ENCODE data around the gene FAM111A.

Gene FAM111A

DNA sequence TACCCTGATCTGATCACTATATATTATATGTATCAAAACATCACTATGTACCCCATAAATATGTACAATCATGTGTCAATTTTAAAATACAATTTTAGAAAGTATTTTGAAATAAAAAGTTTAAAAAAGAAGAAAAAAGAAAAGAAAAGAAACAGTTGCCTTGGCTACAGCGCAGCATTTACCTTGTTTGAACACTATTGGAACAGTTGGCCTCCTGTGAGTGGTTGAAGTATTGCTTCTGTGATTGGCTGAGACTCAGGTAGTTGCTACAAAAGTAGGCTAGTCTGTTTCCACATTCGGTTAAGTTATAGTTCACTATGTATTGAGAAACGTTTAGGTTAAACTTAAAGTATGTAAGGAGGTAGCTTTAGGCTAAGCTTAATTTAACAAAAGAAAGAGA lies 21.4 kb downstream of the FAM111A start:
- H3K4me1 ChIP-seq (ENCODE audit: control insufficient read depth in 5 of 5, insufficient read depth in 5 of 5, low read length in 5 of 5) = no peaks in the 10 kb centered on the region
- H3K27ac ChIP-seq (ENCODE audit: low read depth, low read length) = no peak overlapping the region
- no peak overlapping the region for H3K9ac ChIP-seq (ENCODE audit: low read length in 5 of 5)
- H3K9me3 ChIP-seq (ENCODE audit: control insufficient read depth in 5 of 5, low read length in 5 of 5) = no peaks in the 10 kb centered on the region
- no peak overlapping the region for H3K4me3 ChIP-seq (ENCODE audit: low read depth in 1 of 5, low read length in 5 of 5)
- H3K27me3 ChIP-seq (ENCODE audit: control insufficient read depth in 5 of 5, insufficient read depth in 4 of 5, low read length in 5 of 5) = no peaks in the 10 kb centered on the region
- H3K36me3 ChIP-seq (ENCODE audit: control insufficient read depth in 5 of 5, insufficient read depth in 5 of 5, low read length in 5 of 5) = no peaks in the 10 kb centered on the region

DNA sequence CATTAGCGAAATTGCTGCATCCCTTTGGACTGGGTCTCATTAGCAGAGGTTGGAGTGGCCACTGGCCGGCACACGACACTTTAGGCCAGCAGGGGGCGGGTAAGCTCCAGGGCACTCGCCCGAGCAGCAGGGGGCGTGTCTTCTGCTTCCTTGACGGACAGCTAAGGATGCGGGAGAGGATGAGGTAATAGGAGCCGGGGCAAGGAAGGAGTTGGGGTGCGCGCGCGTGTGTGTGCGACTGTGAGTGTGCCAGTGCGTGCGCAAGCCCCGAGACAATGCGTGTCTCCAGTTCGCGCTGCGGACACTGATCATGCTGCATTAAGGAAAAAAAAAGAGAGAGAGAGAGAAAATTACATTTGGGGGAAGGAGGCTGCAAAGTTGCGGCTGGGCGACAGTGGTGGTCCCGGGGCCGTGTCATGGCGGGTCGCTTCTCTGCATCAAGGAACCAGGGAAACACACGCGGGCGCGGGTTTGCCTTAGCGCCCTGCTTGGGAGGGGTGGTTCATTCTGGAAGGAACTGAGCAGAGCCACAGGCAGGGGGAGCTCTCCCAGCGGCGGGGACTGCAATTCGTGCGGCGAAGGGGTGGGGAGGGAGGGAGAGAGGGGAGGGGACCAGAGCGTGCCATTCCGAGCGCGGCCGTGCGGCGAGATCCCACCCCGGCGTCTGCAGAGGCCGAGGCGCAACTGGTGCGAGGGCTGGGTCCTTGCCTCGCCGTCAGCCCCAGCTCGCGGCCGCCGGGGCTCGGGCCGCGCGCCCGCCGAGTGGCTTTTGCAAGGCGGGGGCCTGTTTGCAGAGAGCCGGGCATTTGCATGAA lies 29.1 kb downstream of the FAM111A start, which contains the start of gene DTX4:
DTX4 (plus strand) TSS at position 625 of the 815 bp plus-strand sequence. CDS start 464 bp downstream, outside the sequence.
- Histone ChIP-seq H3K27ac (ENCODE audit: low read depth, low read length) (peak within 1 kb of the TSS; percentile 83), H3K9ac (ENCODE audit: low read length in 5 of 5) (peak within 1 kb of the TSS; percentile 78 to 93 (median 90)), H3K4me1 (ENCODE audit: control insufficient read depth in 5 of 5, insufficient read depth in 5 of 5, low read length in 5 of 5) (peaks cover 0 to 46% (median 38%) of the 10 kb centered on the region in 5 donors), H3K9me3 (ENCODE audit: control insufficient read depth in 5 of 5, low read length in 5 of 5) (no peaks in the 10 kb centered on the region), H3K4me3 (ENCODE audit: low read depth in 1 of 5, low read length in 5 of 5) (peak within 1 kb of the TSS; percentile 70 to 96 (median 90)), H3K27me3 (ENCODE audit: control insufficient read depth in 5 of 5, insufficient read depth in 4 of 5, low read length in 5 of 5) (no peaks in the 10 kb centered on the region), H3K36me3 (ENCODE audit: control insufficient read depth in 5 of 5, insufficient read depth in 5 of 5, low read length in 5 of 5) (no peaks in the 10 kb centered on the region)

DNA sequence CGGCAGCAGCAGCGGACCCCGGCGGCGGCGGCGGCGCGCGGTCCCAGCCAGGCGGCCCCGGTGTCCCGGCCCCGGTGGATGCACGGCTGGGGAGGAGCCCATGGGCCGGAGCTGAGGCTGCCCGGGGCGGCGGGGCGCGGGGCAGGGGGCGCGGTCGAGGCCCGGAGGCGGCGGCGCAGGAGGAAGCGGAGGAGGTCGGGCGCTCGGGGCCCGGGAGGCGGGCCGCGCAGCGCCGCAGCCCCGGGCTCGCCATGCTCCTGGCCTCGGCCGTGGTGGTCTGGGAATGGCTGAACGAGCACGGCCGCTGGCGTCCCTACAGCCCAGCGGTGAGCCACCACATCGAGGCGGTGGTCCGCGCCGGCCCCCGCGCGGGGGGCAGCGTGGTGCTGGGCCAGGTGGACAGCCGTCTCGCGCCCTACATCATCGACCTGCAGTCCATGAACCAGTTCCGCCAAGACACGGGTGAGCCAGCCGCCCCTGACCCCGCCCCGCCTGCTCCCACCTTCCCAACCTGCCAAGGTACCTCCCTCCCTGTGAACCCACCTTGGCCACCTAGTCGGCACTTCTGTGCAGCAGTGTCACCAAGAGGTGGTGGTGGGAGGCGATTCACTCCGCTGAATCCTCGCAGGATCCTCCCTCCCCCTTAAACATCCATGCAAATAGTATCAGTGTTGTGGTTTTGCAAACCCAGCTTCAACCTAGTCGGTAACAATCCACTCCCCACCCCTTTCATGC lies 29.9 kb downstream of the FAM111A start:
- H3K9ac ChIP-seq (ENCODE audit: low read length in 5 of 5) = peak overlapping the region; percentile 78 to 93 (median 90)
- H3K9me3 ChIP-seq (ENCODE audit: control insufficient read depth in 5 of 5, low read length in 5 of 5) = no peaks in the 10 kb centered on the region

GRCh38 chr11:59173080-59173963 lies 30.7 kb downstream of the FAM111A start:
- H3K9me3 ChIP-seq (ENCODE audit: control insufficient read depth in 5 of 5, low read length in 5 of 5) = no peaks in the 10 kb centered on the region
- no peaks in the 10 kb centered on the region for H3K27me3 ChIP-seq (ENCODE audit: control insufficient read depth in 5 of 5, insufficient read depth in 4 of 5, low read length in 5 of 5)
- peak overlapping the region; percentile 70 to 96 (median 90) for H3K4me3 ChIP-seq (ENCODE audit: low read depth in 1 of 5, low read length in 5 of 5)
- H3K36me3 ChIP-seq (ENCODE audit: control insufficient read depth in 5 of 5, insufficient read depth in 5 of 5, low read length in 5 of 5) = peaks cover 0 to 7% (median 0%) of the 10 kb centered on the region in 5 donors
- peaks cover 0 to 56% (median 46%) of the 10 kb centered on the region in 5 donors for H3K4me1 ChIP-seq (ENCODE audit: control insufficient read depth in 5 of 5, insufficient read depth in 5 of 5, low read length in 5 of 5)
- H3K27ac ChIP-seq (ENCODE audit: low read depth, low read length) = peak overlapping the region; percentile 83
- H3K9ac ChIP-seq (ENCODE audit: low read length in 5 of 5) = peak overlapping the region; percentile 78 to 93 (median 90)

More for the DNA sequence above, 29.9 kb downstream of the FAM111A start:
- Histone ChIP-seq H3K4me1 (ENCODE audit: control insufficient read depth in 5 of 5, insufficient read depth in 5 of 5, low read length in 5 of 5) (peaks cover 0 to 54% (median 42%) of the 10 kb centered on the region in 5 donors), H3K36me3 (ENCODE audit: control insufficient read depth in 5 of 5, insufficient read depth in 5 of 5, low read length in 5 of 5) (peaks cover 0 to 4% (median 0%) of the 10 kb centered on the region in 5 donors), H3K27ac (ENCODE audit: low read depth, low read length) (peak overlapping the region; percentile 83), H3K27me3 (ENCODE audit: control insufficient read depth in 5 of 5, insufficient read depth in 4 of 5, low read length in 5 of 5) (no peaks in the 10 kb centered on the region), H3K4me3 (ENCODE audit: low read depth in 1 of 5, low read length in 5 of 5) (peak overlapping the region; percentile 70 to 96 (median 90))

DNA sequence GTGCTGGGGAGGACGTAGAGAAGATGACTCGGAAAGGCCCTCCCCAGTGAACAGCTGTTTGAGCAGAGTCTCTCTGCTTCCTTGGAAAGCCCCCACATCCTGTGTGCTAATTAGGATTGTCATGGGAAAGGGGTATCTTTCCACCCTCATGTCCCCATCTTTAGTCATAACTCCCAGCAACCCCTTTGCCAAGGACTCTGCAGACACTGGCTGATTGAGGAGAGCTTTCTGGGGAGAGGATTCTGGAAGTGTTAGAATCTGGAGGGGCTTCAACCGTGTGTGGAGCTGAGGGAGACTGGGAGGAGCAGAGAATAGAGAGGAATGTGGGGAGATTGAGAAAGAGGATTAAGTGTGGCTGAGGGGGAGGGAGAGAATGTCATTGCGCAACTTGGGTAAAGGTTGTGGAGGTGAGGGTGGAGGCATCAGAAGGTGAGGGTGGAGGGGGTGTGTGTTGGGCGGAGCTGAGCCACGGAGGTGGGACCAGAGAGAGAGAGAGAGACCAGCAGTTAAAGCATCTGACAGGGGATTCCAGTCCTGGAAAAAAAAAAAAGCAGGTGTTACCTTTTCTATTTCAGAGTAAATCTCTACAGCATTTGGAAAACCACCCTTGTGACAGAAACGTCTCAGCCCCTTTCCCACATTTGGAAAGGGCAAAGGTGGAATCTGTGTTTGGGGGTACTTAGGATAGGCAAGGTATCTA lies 31.5 kb downstream of the FAM111A start:
- Histone ChIP-seq H3K4me1 (ENCODE audit: control insufficient read depth in 5 of 5, insufficient read depth in 5 of 5, low read length in 5 of 5) (peaks cover 0 to 62% (median 46%) of the 10 kb centered on the region in 5 donors), H3K36me3 (ENCODE audit: control insufficient read depth in 5 of 5, insufficient read depth in 5 of 5, low read length in 5 of 5) (peaks cover 0 to 11% (median 0%) of the 10 kb centered on the region in 5 donors), H3K27ac (ENCODE audit: low read depth, low read length) (peak overlapping the region; percentile 83), H3K9me3 (ENCODE audit: control insufficient read depth in 5 of 5, low read length in 5 of 5) (no peaks in the 10 kb centered on the region), H3K4me3 (ENCODE audit: low read depth in 1 of 5, low read length in 5 of 5) (peak overlapping the region; percentile 70 to 96 (median 90)), H3K9ac (ENCODE audit: low read length in 5 of 5) (peak overlapping the region; percentile 75 to 93 (median 90)), H3K27me3 (ENCODE audit: control insufficient read depth in 5 of 5, insufficient read depth in 4 of 5, low read length in 5 of 5) (no peaks in the 10 kb centered on the region)

- H3K9me3 ChIP-seq (ENCODE audit: control insufficient read depth in 5 of 5, low read length in 5 of 5) = no peaks in the 10 kb centered on the region
- H3K36me3 ChIP-seq (ENCODE audit: control insufficient read depth in 5 of 5, insufficient read depth in 5 of 5, low read length in 5 of 5) = peaks cover 0 to 11% (median 0%) of the 10 kb centered on the region in 5 donors
- peak overlapping the region in 4 of 5 donors; percentile 63 to 93 (median 84) for H3K9ac ChIP-seq (ENCODE audit: low read length in 5 of 5)
- peak overlapping the region in 3 of 5 donors; percentile 87 to 96 (median 90) for H3K4me3 ChIP-seq (ENCODE audit: low read depth in 1 of 5, low read length in 5 of 5)
- H3K4me1 ChIP-seq (ENCODE audit: control insufficient read depth in 5 of 5, insufficient read depth in 5 of 5, low read length in 5 of 5) = peaks cover 0 to 63% (median 46%) of the 10 kb centered on the region in 5 donors
- H3K27ac ChIP-seq (ENCODE audit: low read depth, low read length) = peak overlapping the region; percentile 83
- H3K27me3 ChIP-seq (ENCODE audit: control insufficient read depth in 5 of 5, insufficient read depth in 4 of 5, low read length in 5 of 5) = no peaks in the 10 kb centered on the region
Observed at GRCh38 chr11:59174664-59175033, 32.0 kb downstream of the FAM111A start.

DNA sequence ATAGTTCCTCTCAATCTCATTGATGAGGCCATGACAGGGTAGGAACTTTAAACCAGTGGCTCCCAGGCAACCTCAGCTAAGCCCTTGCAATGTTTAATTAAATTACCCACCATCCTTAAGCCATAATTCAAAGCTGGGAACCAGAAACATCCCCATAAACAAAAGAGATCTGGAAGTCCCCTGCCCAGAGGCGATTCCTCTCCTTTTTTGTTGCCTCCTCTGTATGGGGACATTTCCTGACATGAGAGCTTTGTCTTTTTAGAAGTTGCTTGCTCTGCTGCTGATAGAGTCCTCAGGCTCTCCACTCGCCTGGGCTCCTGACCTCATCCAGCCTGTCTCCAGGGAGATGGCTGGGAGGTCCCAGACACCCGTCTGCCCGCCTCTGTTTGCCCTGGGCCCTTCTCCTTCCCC lies 32.4 kb downstream of the FAM111A start:
- Histone ChIP-seq H3K4me1 (ENCODE audit: control insufficient read depth in 5 of 5, insufficient read depth in 5 of 5, low read length in 5 of 5) (peaks cover 0 to 63% (median 46%) of the 10 kb centered on the region in 5 donors), H3K9ac (ENCODE audit: low read length in 5 of 5) (peak overlapping the region; percentile 56 to 93 (median 78)), H3K36me3 (ENCODE audit: control insufficient read depth in 5 of 5, insufficient read depth in 5 of 5, low read length in 5 of 5) (peaks cover 0 to 11% (median 0%) of the 10 kb centered on the region in 5 donors), H3K27ac (ENCODE audit: low read depth, low read length) (peak overlapping the region; percentile 83), H3K4me3 (ENCODE audit: low read depth in 1 of 5, low read length in 5 of 5) (peak overlapping the region in 2 of 5 donors; percentile 12 to 87), H3K27me3 (ENCODE audit: control insufficient read depth in 5 of 5, insufficient read depth in 4 of 5, low read length in 5 of 5) (no peaks in the 10 kb centered on the region), H3K9me3 (ENCODE audit: control insufficient read depth in 5 of 5, low read length in 5 of 5) (no peaks in the 10 kb centered on the region)

- Histone ChIP-seq H3K4me3 (ENCODE audit: low read depth in 1 of 5, low read length in 5 of 5) (no peak overlapping the region), H3K9ac (ENCODE audit: low read length in 5 of 5) (peak overlapping the region in 4 of 5 donors; percentile 11 to 93 (median 84)), H3K4me1 (ENCODE audit: control insufficient read depth in 5 of 5, insufficient read depth in 5 of 5, low read length in 5 of 5) (peaks cover 0 to 63% (median 46%) of the 10 kb centered on the region in 5 donors), H3K36me3 (ENCODE audit: control insufficient read depth in 5 of 5, insufficient read depth in 5 of 5, low read length in 5 of 5) (peaks cover 0 to 12% (median 1%) of the 10 kb centered on the region in 5 donors), H3K9me3 (ENCODE audit: control insufficient read depth in 5 of 5, low read length in 5 of 5) (no peaks in the 10 kb centered on the region), H3K27me3 (ENCODE audit: control insufficient read depth in 5 of 5, insufficient read depth in 4 of 5, low read length in 5 of 5) (no peaks in the 10 kb centered on the region), H3K27ac (ENCODE audit: low read depth, low read length) (peak overlapping the region; percentile 83)
Observed at GRCh38 chr11:59176330-59176729, 33.7 kb downstream of the FAM111A start.

GRCh38 chr11:59178402-59178801 lies 35.7 kb downstream of the FAM111A start:
- Histone ChIP-seq H3K27ac (ENCODE audit: low read depth, low read length) (peak overlapping the region; percentile 64), H3K9me3 (ENCODE audit: control insufficient read depth in 5 of 5, low read length in 5 of 5) (no peaks in the 10 kb centered on the region), H3K36me3 (ENCODE audit: control insufficient read depth in 5 of 5, insufficient read depth in 5 of 5, low read length in 5 of 5) (peaks cover 5 to 30% (median 20%) of the 10 kb centered on the region in 5 donors), H3K9ac (ENCODE audit: low read length in 5 of 5) (no peak overlapping the region), H3K27me3 (ENCODE audit: control insufficient read depth in 5 of 5, insufficient read depth in 4 of 5, low read length in 5 of 5) (no peaks in the 10 kb centered on the region), H3K4me3 (ENCODE audit: low read depth in 1 of 5, low read length in 5 of 5) (no peak overlapping the region), H3K4me1 (ENCODE audit: control insufficient read depth in 5 of 5, insufficient read depth in 5 of 5, low read length in 5 of 5) (peaks cover 1 to 58% (median 38%) of the 10 kb centered on the region in 5 donors)

All from subcutaneous abdominal adipose tissue (tissue), 5 donors.